GM23338 (cell line): ENCODE results near the gene NFATC1. TPM values are rescaled to one million over a fixed set of nuclear protein-coding genes. Genes with fewer than 3 reads are reported as not detected.

Source experiments
- ATAC-seq: fragments of 200-7000 bp; cut with Tn5 transposase; 3 replicates; pipeline ENCODE4 v1.9.1; 2020
- DNase-seq: peaks from one replicate; pipeline ENCODE4 v3.0.0-alpha.2; 2015; ENCODE audit warnings: low spot score
- H2AFZ ChIP-seq: fragments of 200-600 bp; sonication (generic); 2 replicates; pipeline ENCODE4 v1.8.0; 2016; ENCODE audit warnings: antibody characterized with exemption, mild to moderate bottlenecking, moderate library complexity
- H3F3A ChIP-seq: fragments of 200-600 bp; sonication (generic); replicated peaks from 2 replicates; pipeline ENCODE4 v1.8.0; 2017; ENCODE audit warnings: antibody characterized with exemption, mixed run types, low read depth
- H3K27ac ChIP-seq: fragments of 200-600 bp; sonication (generic); 2 replicates; pipeline ENCODE4 v1.6.1; 2016; ENCODE audit warnings: low read depth
- H3K27me3 ChIP-seq: fragments of 200-600 bp; sonication (generic); 2 replicates; pipeline ENCODE4 v1.8.0; 2016; ENCODE audit warnings: mild to moderate bottlenecking, mixed run types, moderate library complexity; ENCODE audit not compliant: insufficient read depth
- H3K36me3 ChIP-seq: fragments of 200-600 bp; sonication (generic); 2 replicates; pipeline ENCODE4 v1.8.0; 2016; ENCODE audit warnings: mild to moderate bottlenecking; ENCODE audit not compliant: insufficient read depth
- H3K4me1 ChIP-seq: fragments of 200-600 bp; sonication (generic); 2 replicates; pipeline ENCODE4 v1.8.0; 2016; ENCODE audit warnings: mild to moderate bottlenecking, moderate library complexity; ENCODE audit not compliant: insufficient read depth
- H3K4me2 ChIP-seq: fragments of 200-600 bp; sonication (generic); 2 replicates; pipeline ENCODE4 v1.7.1; 2017; ENCODE audit warnings: mixed run types
- H3K4me3 ChIP-seq: fragments of 200-600 bp; sonication (generic); 2 replicates; pipeline ENCODE4 v1.6.1; 2016; ENCODE audit warnings: mixed run types
- H3K79me2 ChIP-seq: fragments of 200-600 bp; sonication (generic); replicated peaks from 2 replicates; pipeline ENCODE4 v1.8.0; 2017; ENCODE audit warnings: mild to moderate bottlenecking; ENCODE audit not compliant: insufficient read depth
- H3K9me2 ChIP-seq: fragments of 200-600 bp; sonication (generic); 2 replicates; pipeline ENCODE4 v1.8.0; 2017; ENCODE audit not compliant: insufficient read depth
- H4K20me1 ChIP-seq: fragments of 200-600 bp; sonication (generic); replicated peaks from 2 replicates; pipeline ENCODE4 v1.8.0; 2017; ENCODE audit warnings: mild to moderate bottlenecking; ENCODE audit not compliant: insufficient read depth
- H3K27ac Mint-ChIP-seq: 2 replicates; pipeline ENCODE4 v1.8.0; 2020; ENCODE audit warnings: inconsistent platforms, mild to moderate bottlenecking, moderate library complexity, mixed read lengths
- H3K27me3 Mint-ChIP-seq: 3 replicates; pipeline ENCODE4 v1.8.0; 2022; ENCODE audit warnings: low read depth, mild to moderate bottlenecking, moderate library complexity, mixed read lengths, inconsistent platforms; ENCODE audit not compliant: insufficient read depth, poor library complexity
- H3K36me3 Mint-ChIP-seq: 3 replicates; pipeline ENCODE4 v1.8.0; 2021; ENCODE audit warnings: low read depth, mild to moderate bottlenecking, inconsistent platforms, moderate library complexity, mixed read lengths
- H3K4me1 Mint-ChIP-seq: 3 replicates; pipeline ENCODE4 v1.8.0; 2020; ENCODE audit warnings: mild to moderate bottlenecking, inconsistent platforms, mixed read lengths
- H3K4me3 Mint-ChIP-seq: 3 replicates; pipeline ENCODE4 v1.8.0; 2021; ENCODE audit warnings: moderate library complexity, mild to moderate bottlenecking, inconsistent platforms, mixed read lengths
- H3K9me3 Mint-ChIP-seq: 3 replicates; pipeline ENCODE4 v1.8.0; 2020; ENCODE audit warnings: moderate library complexity, mild to moderate bottlenecking, inconsistent platforms, mixed read lengths
- CREB1 ChIP-seq: fragments of 250-450 bp; sonication (Bioruptor Pico); IDR thresholded peaks from 2 replicates; pipeline ENCODE4 v1.5.0; 2020; ENCODE audit warnings: low read depth, mild to moderate bottlenecking, moderate library complexity
- CTCF ChIP-seq, 2 experiments: fragments of 200-600 bp in 1 of 2; sonication (generic) in 1 of 2; conservative IDR thresholded peaks; 2 replicates each; pipeline versions ENCODE4 v1.5.1 to v1.6.1; 2016 to 2017; ENCODE audit warnings: antibody characterized with exemption in 2 of 2, low read depth in 2 of 2, mild to moderate bottlenecking in 2 of 2, moderate library complexity in 1 of 2
- ETS1 ChIP-seq: IDR thresholded peaks from 2 replicates; pipeline ENCODE4 v1.6.1; 2016; ENCODE audit warnings: antibody characterized with exemption
- EZH2 ChIP-seq: fragments of 200-600 bp; sonication (generic); IDR thresholded peaks from one replicate; pipeline ENCODE4 v1.8.0; 2017; ENCODE audit warnings: antibody characterized with exemption, mild to moderate bottlenecking, low read depth; ENCODE audit not compliant: unreplicated experiment
- EZH2phosphoT487 ChIP-seq: fragments of 200-600 bp; sonication (generic); IDR thresholded peaks from one replicate; pipeline ENCODE4 v1.8.1; 2018; ENCODE audit warnings: antibody characterized with exemption; ENCODE audit not compliant: unreplicated experiment
- JUNB ChIP-seq: IDR thresholded peaks from one replicate; pipeline ENCODE4 v1.6.1; 2016; ENCODE audit warnings: antibody characterized with exemption; ENCODE audit not compliant: unreplicated experiment
- NANOG ChIP-seq: IDR thresholded peaks from 2 replicates; pipeline ENCODE4 v1.6.1; 2016; ENCODE audit warnings: antibody characterized with exemption, borderline replicate concordance
- POLR2AphosphoS5 ChIP-seq: IDR thresholded peaks from 2 replicates; pipeline ENCODE4 v1.6.1; 2016; ENCODE audit warnings: antibody characterized with exemption, low read depth
- REST ChIP-seq: IDR thresholded peaks from one replicate; pipeline ENCODE4 v1.6.1; 2018; ENCODE audit warnings: antibody characterized with exemption; ENCODE audit not compliant: unreplicated experiment
- ZNF331 ChIP-seq: fragments of 250-450 bp; sonication (Bioruptor Pico); IDR thresholded peaks from 2 replicates; pipeline ENCODE4 v1.5.0; 2020; ENCODE audit warnings: low read depth, mild to moderate bottlenecking, moderate library complexity
- polyA plus RNA-seq: library from polyadenylated mRNA; unstranded; fragments of >200 nt; fragmentation: Nextera tagmentation; extraction: Ambion mirVana; gene quantifications from 2 replicates; pipeline ENCODE4 v1.2.1, GENCODE V29; 2016
- total RNA-seq: library from RNA; depleted of rRNA; stranded (reverse); fragments of >200 nt; shearing (Covaris generic); gene quantifications from 2 replicates; pipeline ENCODE4 v1.2.3, GENCODE V29; 2014

NFATC1 gene
- total and polyA plus RNA-seq, 2 experiments from 2014 or later, result 3.9 to 6.4 TPM

GRCh38 chr18:79544386-79544963 lies 148.7 kb downstream of the NFATC1 start:
- H4K20me1 ChIP-seq, result no peaks in the 10 kb centered on the region

More at GRCh38 chr18:79544386-79544963, 148.7 kb downstream of the NFATC1 start:
- Histone ChIP-seq H3K79me2 (no peaks in the 10 kb centered on the region), H3K9me2 (no peaks in the 10 kb centered on the region), H3K27ac (no peak overlapping the region), H3K4me1 (no peaks in the 10 kb centered on the region), H3K4me2 (no peak overlapping the region), H3K36me3 (no peaks in the 10 kb centered on the region), H3K4me3 (no peak overlapping the region), H2AFZ (no peak overlapping the region), H3F3A (no peaks in the 10 kb centered on the region), H3K27me3 (no peaks in the 10 kb centered on the region)
- no peak for DNase-seq
- Mint-ChIP-seq H3K36me3 (peaks cover 3% of the 10 kb centered on the region; the same call in 2 of the 3 replicates), H3K27ac (no peak overlapping the region), H3K4me1 (no peaks in the 10 kb centered on the region), H3K27me3 (peaks cover 7% of the 10 kb centered on the region), H3K4me3 (no peak overlapping the region), H3K9me3 (peaks cover 12% of the 10 kb centered on the region)
- no peak for ATAC-seq
- TF ChIP-seq ETS1 (no peak), EZH2phosphoT487 (no peak), POLR2AphosphoS5 (no peak), ZNF331 (CRISPR knock-in tag) (no peak), JUNB (no peak), NANOG (no peak), REST (no peak), EZH2 (no peak), CTCF (conservative IDR thresholded peaks at IDR 0.05; ENCODE audit: low read depth in 2 of 2) (no peak), CREB1 (no peak)
